HUES6 (cell line): ENCODE results near the gene PLEK2.

Experiments
- H3K27ac ChIP-seq: 2 replicates; pipeline ENCODE4 v1.7.0; 2013; ENCODE audit warnings: low read depth, mild to moderate bottlenecking, low read length, inconsistent platforms
- H3K27me3 ChIP-seq: 2 replicates; pipeline ENCODE4 v1.6.1; 2013; ENCODE audit warnings: low read length; ENCODE audit not compliant: control insufficient read depth, insufficient read depth
- H3K36me3 ChIP-seq: 2 replicates; pipeline ENCODE4 v1.6.1; 2013; ENCODE audit warnings: low read length; ENCODE audit not compliant: control insufficient read depth, insufficient read depth
- H3K4me1 ChIP-seq: 2 replicates; pipeline ENCODE4 v1.6.1; 2013; ENCODE audit warnings: low read length; ENCODE audit not compliant: control insufficient read depth, insufficient read depth
- H3K4me3 ChIP-seq: 2 replicates; pipeline ENCODE4 v1.5.1; 2013; ENCODE audit warnings: low read depth, low read length
- H3K9ac ChIP-seq: one replicate; pipeline ENCODE4 v1.6.1; 2013; ENCODE audit warnings: mild to moderate bottlenecking, low read length
- H3K9me3 ChIP-seq: 2 replicates; pipeline ENCODE4 v1.6.1; 2013; ENCODE audit warnings: low read depth, low read length; ENCODE audit not compliant: control insufficient read depth, insufficient read depth

Gene PLEK2

DNA sequence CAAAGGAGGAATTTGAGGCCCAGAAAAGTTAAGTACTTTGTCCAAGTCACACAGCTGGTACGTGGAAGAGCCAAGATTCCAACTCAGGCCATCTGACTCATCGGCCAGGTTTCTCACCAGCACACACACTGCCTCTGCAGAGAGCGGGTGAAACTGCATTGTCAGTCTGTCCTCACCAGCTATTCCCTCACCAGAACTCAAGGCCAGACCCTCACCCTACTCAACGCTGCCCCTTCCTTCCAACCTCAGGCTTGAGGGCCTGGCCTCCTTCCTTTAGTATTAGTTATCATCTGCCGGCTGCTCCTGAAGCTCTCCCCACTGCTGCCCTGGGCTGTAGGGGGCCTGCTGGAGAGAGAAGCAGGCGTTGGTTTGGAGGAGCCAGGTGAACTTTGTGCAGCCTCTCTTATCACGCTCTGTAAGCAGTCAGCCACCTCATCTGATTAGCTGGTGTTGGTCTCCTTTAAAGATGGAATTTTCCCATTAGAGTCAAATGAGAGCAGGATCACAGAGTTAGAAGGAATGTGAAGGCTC lies 16.6 kb upstream of the PLEK2 start:
- Histone ChIP-seq H3K9ac (no peak overlapping the region), H3K27me3 (no peaks in the 10 kb centered on the region), H3K27ac (no peak overlapping the region), H3K36me3 (no peaks in the 10 kb centered on the region), H3K4me3 (no peak overlapping the region), H3K9me3 (no peaks in the 10 kb centered on the region), H3K4me1 (peaks cover 23% of the 10 kb centered on the region; the same call in 1 of the 2 replicates)

DNA sequence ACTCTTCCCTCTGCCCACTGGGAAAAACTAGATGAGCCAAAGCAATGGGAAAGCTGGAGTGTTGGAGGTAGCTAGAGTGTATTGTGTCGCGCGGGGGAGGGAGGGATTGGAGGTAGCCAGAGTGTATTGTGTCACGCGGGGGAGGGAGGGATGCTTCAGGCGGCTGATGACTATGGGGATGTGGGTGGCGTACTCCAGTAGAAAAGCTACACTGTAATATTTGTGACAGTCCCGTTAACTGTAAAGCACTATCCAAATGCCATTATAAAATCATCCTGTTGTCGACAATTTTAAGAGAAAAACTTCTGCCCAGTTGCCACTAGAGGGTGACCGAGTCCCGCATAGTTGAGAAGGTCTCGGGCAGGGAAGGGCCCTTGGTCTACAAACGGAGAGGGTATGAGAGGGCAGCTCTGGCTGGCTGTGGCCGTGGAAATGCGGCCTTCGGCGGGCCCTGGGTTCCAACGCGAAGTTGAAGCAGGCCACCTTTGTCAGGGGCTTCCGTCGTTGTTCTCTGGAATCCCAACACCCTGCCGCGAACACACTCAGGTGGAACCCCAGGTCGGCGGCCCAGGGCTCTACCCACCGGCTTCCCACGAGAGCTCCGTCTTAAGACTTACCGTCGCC lies 15.1 kb upstream of the PLEK2 start:
- H3K9ac ChIP-seq = no peak overlapping the region
- H3K27ac ChIP-seq = no peak overlapping the region
- H3K9me3 ChIP-seq = no peaks in the 10 kb centered on the region
- no peaks in the 10 kb centered on the region for H3K27me3 ChIP-seq
- no peak overlapping the region for H3K4me3 ChIP-seq
- no peaks in the 10 kb centered on the region for H3K36me3 ChIP-seq
- peaks cover 18% of the 10 kb centered on the region; the same call in 1 of the 2 replicates for H3K4me1 ChIP-seq

DNA sequence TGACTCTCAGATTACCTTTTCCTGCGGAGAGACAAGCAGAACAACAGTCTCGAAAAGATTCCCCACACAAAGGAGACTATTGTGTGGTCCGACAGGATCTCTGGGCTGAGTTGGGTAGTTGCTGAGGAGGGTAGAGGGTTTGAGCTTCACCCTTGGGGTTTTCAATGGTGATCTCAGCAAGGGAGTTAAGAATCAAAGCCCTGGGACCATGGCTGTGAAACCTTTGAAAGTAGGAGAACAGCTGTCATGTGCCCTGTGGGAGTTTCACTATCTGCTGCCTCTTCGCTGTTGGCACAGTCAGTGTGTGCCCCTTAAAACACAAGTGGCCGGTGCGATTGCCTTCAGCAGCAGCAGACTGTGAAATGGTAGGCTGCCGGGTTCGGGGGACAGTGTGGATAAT lies 14.2 kb upstream of the PLEK2 start:
- Histone ChIP-seq H3K27ac (no peak overlapping the region), H3K4me3 (no peak overlapping the region), H3K4me1 (peaks cover 17% of the 10 kb centered on the region; the same call in 1 of the 2 replicates), H3K27me3 (no peaks in the 10 kb centered on the region), H3K9ac (no peak overlapping the region), H3K36me3 (no peaks in the 10 kb centered on the region), H3K9me3 (no peaks in the 10 kb centered on the region)

DNA sequence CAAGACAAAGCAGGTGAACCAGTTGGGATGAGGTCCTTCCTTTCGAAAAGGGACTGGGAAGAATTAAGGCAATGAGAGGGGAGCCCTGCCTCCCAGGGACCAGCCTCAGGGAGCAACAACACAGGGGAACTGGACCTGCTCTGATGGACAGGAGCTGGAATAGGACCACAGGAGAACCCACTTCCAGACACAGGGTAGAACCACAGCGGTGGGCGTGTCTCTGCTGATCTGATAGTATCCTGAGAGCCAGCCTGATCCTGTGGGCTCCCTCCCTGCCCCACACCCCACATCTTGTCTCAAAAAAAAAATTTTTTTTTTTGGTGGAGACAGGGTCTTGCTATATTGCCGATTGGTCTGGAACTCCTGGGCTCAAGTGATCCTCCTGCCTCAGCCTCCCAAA lies 13.6 kb upstream of the PLEK2 start:
- no peak overlapping the region for H3K4me3 ChIP-seq
- no peak overlapping the region for H3K27ac ChIP-seq
- H3K4me1 ChIP-seq = peaks cover 17% of the 10 kb centered on the region; the same call in 1 of the 2 replicates

DNA sequence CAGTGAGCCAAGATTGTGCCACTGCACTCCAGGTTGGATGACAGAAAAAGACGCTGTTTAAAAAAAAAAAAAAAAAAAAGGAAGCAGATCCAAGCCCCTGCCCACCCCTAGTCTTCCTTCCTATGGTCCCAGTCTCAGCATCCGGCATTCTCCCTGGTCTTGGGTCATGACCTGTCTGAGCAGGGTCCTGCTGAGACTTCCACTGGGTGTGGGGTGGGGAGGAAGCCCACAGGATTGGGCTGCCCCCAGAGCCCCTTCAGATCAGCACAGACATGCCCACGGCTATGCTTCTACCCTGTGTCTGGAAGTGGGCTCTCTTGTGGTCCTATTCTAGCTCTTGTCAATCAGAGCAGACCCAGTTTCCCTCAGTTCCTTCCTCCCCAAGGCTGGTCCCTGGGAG lies 12.6 kb upstream of the PLEK2 start:
- H3K27me3 ChIP-seq = no peaks in the 10 kb centered on the region
- no peak overlapping the region for H3K9ac ChIP-seq
- no peaks in the 10 kb centered on the region for H3K36me3 ChIP-seq
- H3K4me1 ChIP-seq = peaks cover 17% of the 10 kb centered on the region; the same call in 1 of the 2 replicates
- no peaks in the 10 kb centered on the region for H3K9me3 ChIP-seq
- no peak overlapping the region for H3K4me3 ChIP-seq
- no peak overlapping the region for H3K27ac ChIP-seq

More for the DNA sequence above, 13.6 kb upstream of the PLEK2 start:
- H3K9me3 ChIP-seq = no peaks in the 10 kb centered on the region
- no peaks in the 10 kb centered on the region for H3K27me3 ChIP-seq
- H3K36me3 ChIP-seq = no peaks in the 10 kb centered on the region
- H3K9ac ChIP-seq = no peak overlapping the region

DNA sequence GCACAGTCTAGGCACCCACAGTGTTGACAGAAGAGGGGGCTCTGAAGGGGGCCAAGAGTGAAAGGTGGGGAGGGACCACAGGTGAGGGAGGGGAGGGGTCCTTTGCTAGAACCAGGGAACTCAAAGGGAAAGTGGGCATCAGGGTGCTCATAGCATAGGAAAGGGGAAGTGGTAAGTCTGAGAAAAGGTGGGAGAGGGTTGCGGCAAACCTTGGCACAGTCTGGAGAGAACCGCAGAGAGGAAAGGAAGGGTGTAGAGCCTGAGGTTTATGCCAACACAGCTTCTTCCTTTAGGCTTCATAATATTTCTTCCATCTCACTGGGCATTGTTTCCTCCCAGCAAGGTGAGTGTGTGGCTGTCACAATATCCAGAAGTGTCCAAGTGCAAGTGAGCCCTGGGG lies 11.5 kb upstream of the PLEK2 start:
- Histone ChIP-seq H3K4me3 (no peak overlapping the region), H3K9me3 (no peaks in the 10 kb centered on the region), H3K27ac (no peak overlapping the region), H3K9ac (no peak overlapping the region), H3K36me3 (no peaks in the 10 kb centered on the region), H3K27me3 (no peaks in the 10 kb centered on the region), H3K4me1 (peaks cover 20% of the 10 kb centered on the region; the same call in 1 of the 2 replicates)

DNA sequence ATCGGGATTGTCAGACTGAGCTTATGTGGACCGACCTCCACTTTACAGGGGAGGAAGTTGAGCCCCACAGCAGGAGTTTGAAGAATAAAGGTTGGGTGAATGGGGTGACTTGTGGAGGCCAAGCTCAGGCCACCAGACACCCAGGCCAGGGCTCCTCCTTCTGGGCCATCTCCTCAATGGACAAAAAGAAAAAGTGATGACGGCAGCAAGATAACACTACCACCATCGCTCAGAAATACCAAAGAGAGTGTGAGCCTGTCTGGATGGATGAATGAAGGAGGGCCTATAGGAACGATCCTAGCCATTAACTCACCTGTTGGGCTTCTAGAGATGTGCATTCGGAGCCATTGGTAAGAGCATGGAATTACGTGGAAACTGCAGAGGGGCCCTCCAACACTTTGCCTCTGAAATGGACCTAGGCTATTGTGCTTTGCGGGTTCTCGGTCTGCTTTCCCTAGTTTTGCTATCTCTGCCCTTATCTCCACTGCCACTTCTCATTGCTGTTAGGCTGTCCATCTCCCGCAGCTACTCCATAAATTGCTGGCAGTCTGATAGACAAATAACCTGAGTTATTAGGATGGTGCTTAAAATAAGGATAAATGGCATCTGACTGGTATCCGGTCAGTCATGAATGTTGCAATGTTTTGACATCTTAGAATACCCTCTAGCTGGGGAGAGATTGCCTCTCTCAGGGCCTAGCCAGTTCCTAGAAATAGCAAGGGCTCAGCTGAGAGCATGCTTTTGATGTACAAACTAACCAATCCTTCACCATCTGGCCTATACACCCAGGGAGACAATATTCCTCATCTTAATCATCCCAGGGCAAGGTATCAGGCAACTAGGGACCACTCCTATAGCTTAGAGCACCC lies 9.6 kb upstream of the PLEK2 start:
- no peaks in the 10 kb centered on the region for H3K36me3 ChIP-seq

DNA sequence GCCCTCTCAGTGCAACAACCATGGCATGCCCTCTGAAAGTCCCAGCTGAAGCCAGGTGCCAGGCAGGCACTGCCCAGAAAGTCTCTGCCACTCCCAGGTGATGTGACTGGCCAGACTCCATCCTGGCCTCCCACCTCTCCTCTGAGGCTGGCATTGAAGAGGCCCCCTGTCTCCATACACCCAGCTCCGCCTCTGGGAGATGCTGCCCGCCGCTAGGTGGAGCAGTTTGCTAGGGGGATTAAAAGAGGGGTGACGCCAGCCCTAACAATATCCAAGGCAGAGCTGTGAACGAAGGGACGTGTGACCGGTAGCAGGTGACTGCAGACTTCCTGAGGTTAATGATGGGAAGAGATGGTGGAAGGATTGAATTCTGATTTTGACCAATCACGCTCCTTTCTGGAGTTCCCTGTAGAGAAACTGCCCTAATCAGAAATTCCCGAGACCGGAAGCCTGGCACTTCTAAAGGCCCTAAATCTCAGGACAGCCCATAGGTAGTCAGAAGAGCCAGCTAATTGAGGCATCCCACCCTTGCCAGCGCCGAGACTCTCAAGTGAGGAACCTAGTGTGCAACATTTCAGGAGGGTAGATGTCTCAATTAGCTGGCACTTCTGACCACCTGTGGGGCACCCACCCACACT lies 8.3 kb upstream of the PLEK2 start:
- no peak overlapping the region for H3K9ac ChIP-seq
- H3K4me1 ChIP-seq = peaks cover 9% of the 10 kb centered on the region; the same call in 1 of the 2 replicates
- no peak overlapping the region for H3K4me3 ChIP-seq
- H3K27ac ChIP-seq = no peak overlapping the region
- H3K9me3 ChIP-seq = no peaks in the 10 kb centered on the region
- H3K36me3 ChIP-seq = no peaks in the 10 kb centered on the region
- no peaks in the 10 kb centered on the region for H3K27me3 ChIP-seq

More for the DNA sequence above, 9.6 kb upstream of the PLEK2 start:
- Histone ChIP-seq H3K27ac (no peak overlapping the region), H3K9me3 (no peaks in the 10 kb centered on the region), H3K9ac (no peak overlapping the region), H3K27me3 (no peaks in the 10 kb centered on the region), H3K4me3 (no peak overlapping the region), H3K4me1 (peaks cover 9% of the 10 kb centered on the region; the same call in 1 of the 2 replicates)

DNA sequence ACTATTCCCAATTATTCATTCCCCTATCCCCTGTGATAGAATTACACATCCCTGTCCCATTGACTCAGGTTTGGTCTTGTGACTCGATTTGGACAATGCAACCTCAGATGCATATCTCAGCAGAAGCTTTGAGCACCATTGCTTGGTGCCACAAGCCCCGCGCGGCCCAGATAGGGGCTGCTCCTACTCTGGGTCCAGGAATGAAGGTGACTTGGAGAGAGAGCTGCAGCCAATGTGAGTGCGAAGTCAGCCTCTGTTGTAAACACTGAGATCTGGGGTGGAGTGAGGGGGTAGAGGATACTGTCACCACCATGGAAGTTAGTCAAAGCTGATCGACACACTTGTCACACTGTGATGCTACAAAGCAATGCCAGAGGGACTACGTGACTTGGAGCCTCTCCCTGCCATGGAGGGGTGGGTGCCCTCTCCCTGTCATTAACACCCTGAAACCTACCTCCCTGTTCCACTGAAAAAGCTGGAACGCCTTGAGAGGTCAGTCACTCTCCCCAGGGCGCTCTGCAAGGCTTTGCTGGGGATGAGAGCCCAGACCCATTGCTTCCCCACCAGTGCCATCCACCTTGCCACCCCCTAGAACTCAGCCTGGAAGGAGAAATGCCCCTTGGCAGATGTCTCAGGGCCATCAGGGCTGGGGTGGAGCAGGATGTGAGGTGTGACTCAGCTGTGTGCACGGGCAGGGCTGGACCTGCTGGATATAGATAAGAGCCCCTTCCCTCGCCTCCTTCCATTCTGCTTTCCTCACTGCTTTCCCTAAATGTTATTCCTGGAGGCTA lies 6.6 kb upstream of the PLEK2 start:
- no peaks in the 10 kb centered on the region for H3K9me3 ChIP-seq
- no peak overlapping the region for H3K27ac ChIP-seq
- no peaks in the 10 kb centered on the region for H3K36me3 ChIP-seq
- no peaks in the 10 kb centered on the region for H3K27me3 ChIP-seq
- no peak overlapping the region for H3K9ac ChIP-seq
- H3K4me1 ChIP-seq = peaks cover 20% of the 10 kb centered on the region; the same call in 1 of the 2 replicates
- H3K4me3 ChIP-seq = no peak overlapping the region

DNA sequence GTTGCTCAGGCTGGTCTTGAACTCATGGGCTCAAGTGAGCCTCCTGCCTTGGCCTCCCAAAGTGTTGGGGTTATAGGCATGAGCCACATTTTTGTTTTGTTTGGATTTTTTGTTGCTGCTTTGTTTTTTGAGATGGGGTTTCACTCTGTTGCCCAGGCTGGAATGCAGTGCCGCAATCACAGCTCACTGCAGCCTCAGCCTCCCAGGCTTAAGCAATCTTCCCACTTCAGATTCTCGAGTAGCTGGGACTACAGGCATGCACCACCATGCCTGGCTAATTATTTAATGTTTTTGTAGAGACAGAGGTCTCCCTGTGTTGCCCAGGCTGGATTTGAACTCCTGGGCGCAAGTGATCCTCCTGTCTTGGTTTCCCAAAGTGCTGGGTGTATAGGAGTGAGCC lies 5.7 kb upstream of the PLEK2 start:
- Histone ChIP-seq H3K9ac (no peak overlapping the region), H3K4me1 (peaks cover 20% of the 10 kb centered on the region; the same call in 1 of the 2 replicates), H3K36me3 (no peaks in the 10 kb centered on the region), H3K27me3 (peaks cover 4% of the 10 kb centered on the region; the same call in 1 of the 2 replicates), H3K4me3 (no peak overlapping the region), H3K9me3 (no peaks in the 10 kb centered on the region), H3K27ac (no peak overlapping the region)
